ENCODE results near the gene LNX1. TPM values are rescaled to one million over a fixed set of nuclear protein-coding genes. Genes with fewer than 3 reads are reported as not detected.

Gene LNX1
- total and polyA plus RNA-seq, 2 of the 8 experiments (the other 6 are each of a cell fraction or from before 2014, with no cell fraction given), result 2.7 to 3.8 TPM

- H3K36me3 ChIP-seq (ENCODE audit: control insufficient read depth in 2 of 4, insufficient read depth in 4 of 4, low read length in 3 of 4), result peaks cover 0 to 30% (median 8%) of the 10 kb centered on the region in 4 experiments; a peak in 6 of 8 replicates
- WGBS, 2 experiments (ENCODE audit: extremely low coverage in 1 of 2, insufficient coverage in 1 of 2, insufficient read length in 1 of 2, insufficient replicate concordance in 2 of 2, low coverage in 1 of 2, low lambda C conversion rate in 2 of 2, missing lambda C conversion rate in 1 of 2), result 72% methylated on average over 3 of the region's 3 CpGs; no CpG with 5 or more reads in 1 of the 2 experiments
- no peaks in the 10 kb centered on the region for H3K27me3 ChIP-seq (replicated peaks in 1 of 4; ENCODE audit: control insufficient read depth in 3 of 4, extremely low read depth in 1 of 4, insufficient read depth in 3 of 4, low read length in 3 of 4)
- H3K18ac ChIP-seq (ENCODE audit: extremely low read depth, low read length), result no peak overlapping the region
- no peak overlapping the region for H3K4me2 ChIP-seq (ENCODE audit: insufficient read depth in 1 of 2, low read depth in 2 of 2, low read length in 2 of 2)
- H2BK15ac ChIP-seq (ENCODE audit: low read length), result no peak overlapping the region
- no peak overlapping the region for H2BK5ac ChIP-seq (ENCODE audit: low read depth, low read length)
- ChIA-PET CTCF (ENCODE audit: partially characterized antibody) (interaction anchor here (0.6 to 1.5 kb wide), 8 partner anchors 20 to 780 kb away, joined by 3 to 6 read pairs (median 3); no protein-coding TSS in a partner anchor), POLR2A (ENCODE audit: partially characterized antibody) (interaction anchor here (0.7 to 1.0 kb wide), 2 partner anchors 26 to 1206 kb away, joined by 4 read pairs; no protein-coding TSS in a partner anchor)
- no peaks in the 10 kb centered on the region for H3K4me1 ChIP-seq (replicated peaks in 1 of 4; ENCODE audit: control insufficient read depth in 3 of 4, insufficient read depth in 4 of 4, low read length in 3 of 4)
- no peak overlapping the region for H4K5ac ChIP-seq (ENCODE audit: insufficient read length, low read depth, low read length)
- H2BK120ac ChIP-seq (replicated peaks; ENCODE audit: low read depth, low read length), result no peak overlapping the region
- H2BK20ac ChIP-seq (ENCODE audit: low read length), result no peak overlapping the region
- no peak overlapping the region for H2AFZ ChIP-seq (ENCODE audit: low read length)
- no peaks in the 10 kb centered on the region for H3K9me3 ChIP-seq (ENCODE audit: insufficient read depth in 2 of 2, low read depth in 1 of 2, low read length in 1 of 2)
- FAIRE-seq (no peak), DNase-seq (ENCODE audit: low read depth in 1 of 2, low spot score in 2 of 2) (no peak)
- no peak overlapping the region for H2AK5ac ChIP-seq (ENCODE audit: low read depth, low read length)
- no peaks in the 10 kb centered on the region for H3K79me1 ChIP-seq (ENCODE audit: low read depth, low read length)
- no peak overlapping the region for H4K8ac ChIP-seq (ENCODE audit: extremely low read depth, insufficient read depth, low read length)
- no peak overlapping the region for H2BK12ac ChIP-seq (ENCODE audit: low read depth, low read length)
- H3K4ac ChIP-seq (replicated peaks; ENCODE audit: insufficient read length, low read depth, low read length), result no peak overlapping the region
- H4K20me1 ChIP-seq (replicated peaks in 1 of 2; ENCODE audit: control insufficient read depth in 1 of 2, insufficient read depth in 2 of 2, low read length in 2 of 2), result peaks cover 0 to 1% of the 10 kb centered on the region in 2 experiments
- H3K79me2 ChIP-seq (ENCODE audit: control insufficient read depth in 1 of 2, insufficient read depth in 2 of 2, low read length in 2 of 2), result peaks cover 0 to 4% of the 10 kb centered on the region in 2 experiments; a peak in 2 of 4 replicates
- no peak overlapping the region for H3K27ac ChIP-seq (ENCODE audit: low read depth, low read length)
- H3K56ac ChIP-seq (replicated peaks; ENCODE audit: insufficient read length, low read depth, low read length), result no peak overlapping the region
- H3K4me3 ChIP-seq (ENCODE audit: extremely low read depth in 1 of 4, insufficient read depth in 2 of 4, low read depth in 3 of 4, low read length in 4 of 4), result no peak overlapping the region
- no peaks in the 10 kb centered on the region for H3K23me2 ChIP-seq (ENCODE audit: low read depth, low read length)
- H4K91ac ChIP-seq (replicated peaks; ENCODE audit: insufficient read length, low read length), result no peak overlapping the region
- no peak overlapping the region for H3K9ac ChIP-seq (replicated peaks in 1 of 4; ENCODE audit: extremely low read depth in 1 of 4, low read depth in 3 of 4, low read length in 3 of 4)
- no peak overlapping the region for H3K14ac ChIP-seq (ENCODE audit: insufficient read length)
- no peak overlapping the region for H3K23ac ChIP-seq (ENCODE audit: insufficient read length)
- TF ChIP-seq ZNF274 (IDR thresholded peaks at IDR 0.05; ENCODE audit: borderline replicate concordance, extremely low read depth, low read length) (no peak), SRF (IDR thresholded peaks at IDR 0.05; ENCODE audit: low read depth, low read length) (no peak), SP4 (IDR thresholded peaks at IDR 0.05; ENCODE audit: low read length) (no peak), ATF2 (IDR thresholded peaks at IDR 0.05; ENCODE audit: low read length) (no peak), SIN3A (conservative IDR thresholded peaks at IDR 0.05 in 1 of 2, IDR thresholded peaks at IDR 0.05 in 1 of 2; ENCODE audit: low read depth in 1 of 2, low read length in 2 of 2) (no peak), BACH1 (IDR thresholded peaks at IDR 0.05; ENCODE audit: low read length) (no peak), EP300 (IDR thresholded peaks at IDR 0.05; ENCODE audit: borderline replicate concordance in 1 of 2, low read depth in 2 of 2, low read length in 2 of 2) (no peak), TAF7 (optimal IDR thresholded peaks at IDR 0.05; ENCODE audit: borderline replicate concordance, low read depth, low read length) (no peak), SP2 (IDR thresholded peaks at IDR 0.05; ENCODE audit: low read length) (no peak), RAD21 (IDR thresholded peaks at IDR 0.05 in 1 of 2, conservative IDR thresholded peaks at IDR 0.05 in 1 of 2; ENCODE audit: low read depth in 2 of 2, low read length in 2 of 2) (no peak)
These were observed 140.5 kb downstream of the LNX1 start for GRCh38 chr4:53450773-53451172.

Data from H1 (cell line).